Left renal cortex interstitium (tissue), 4 donors: ENCODE measurements around the gene CAPZB. TPM values are rescaled to one million over a fixed set of nuclear protein-coding genes. Genes with fewer than 3 reads are reported as not detected.
"Not testable (repeated sequence)": the region's sequence is repeated elsewhere in the genome, so short reads cannot be mapped to it uniquely, and the experiment has no call there.

Source experiments
- DNase-seq, 4 donors: peaks; one replicate each; pipeline ENCODE4 v3.0.0-alpha.2; 2013; ENCODE audit warnings: low read depth in 4 of 4, low spot score in 2 of 4, missing footprints in 1 of 4
- polyA plus RNA-seq, 4 donors: library from polyadenylated mRNA; unstranded; fragments of 120-200 nt; gene quantifications; one replicate each; pipeline ENCODE4 v1.2.1, GENCODE V29; 2013; ENCODE audit not compliant: insufficient read length in 4 of 4

Gene CAPZB
- polyA plus RNA-seq = 100 to 1,000 TPM; 225 to 279 (median 246) TPM

- DNase-seq = peak in 3 of 4 donors; percentile 74 to 82 (median 75)
These were observed at the start of gene CAPZB for GRCh38 chr1:19485362-19486187. TSS of gene CAPZB (minus strand) at chr1:19485539. CDS start at chr1:19485438, 101 bp downstream.

- DNase-seq = no peak
These were observed 48.9 kb upstream of the CAPZB start for GRCh38 chr1:19534281-19534680.

GRCh38 chr1:19533626-19534025 lies 48.3 kb upstream of the CAPZB start:
- no peak for DNase-seq

GRCh38 chr1:19532519-19532918 lies 47.2 kb upstream of the CAPZB start:
- no peak for DNase-seq

- no peak for DNase-seq
These were observed 44.3 kb upstream of the CAPZB start for GRCh38 chr1:19529664-19530063.

GRCh38 chr1:19528438-19528837 lies 43.1 kb upstream of the CAPZB start:
- DNase-seq = no peak

- DNase-seq = no peak
These were observed 40.5 kb upstream of the CAPZB start for GRCh38 chr1:19525607-19526545.

GRCh38 chr1:19524791-19525190 lies 39.5 kb upstream of the CAPZB start:
- DNase-seq = no peak

- DNase-seq = not testable (repeated sequence)
These were observed 37.2 kb upstream of the CAPZB start for GRCh38 chr1:19522570-19522969.

- DNase-seq = no peak
These were observed 36.1 kb upstream of the CAPZB start for GRCh38 chr1:19521411-19521810.

- no peak for DNase-seq
These were observed 31.7 kb upstream of the CAPZB start for GRCh38 chr1:19517017-19517416.

GRCh38 chr1:19515201-19515600 lies 29.9 kb upstream of the CAPZB start:
- DNase-seq = no peak

- no peak for DNase-seq
These were observed 29.1 kb upstream of the CAPZB start for GRCh38 chr1:19514391-19514831.

- no peak for DNase-seq
These were observed 27.2 kb upstream of the CAPZB start for GRCh38 chr1:19512545-19512944.

- DNase-seq = no peak
These were observed 25.8 kb upstream of the CAPZB start for GRCh38 chr1:19511116-19511515.

GRCh38 chr1:19509647-19510046 lies 24.3 kb upstream of the CAPZB start:
- DNase-seq = not testable (repeated sequence)

GRCh38 chr1:19507516-19507915 lies 22.2 kb upstream of the CAPZB start:
- no peak for DNase-seq

GRCh38 chr1:19505693-19506457 lies 20.5 kb upstream of the CAPZB start:
- DNase-seq = no peak

- no peak for DNase-seq
These were observed 19.7 kb upstream of the CAPZB start for GRCh38 chr1:19504796-19505692.
